HG03469 (cell line): Measurements from ENCODE around the gene SPOCK2.
"Not testable (repeated sequence)": the region's sequence is repeated elsewhere in the genome, so short reads cannot be mapped to it uniquely, and the experiment has no call there.

ENCODE experiments used
- ATAC-seq: cut with Tn5 transposase; IDR thresholded peaks from one replicate; pipeline ENCODE4 v1.9.1; 2021; ENCODE audit warnings: mild to moderate bottlenecking, moderate library complexity, moderate number of reproducible peaks; ENCODE audit not compliant: unreplicated experiment

The SPOCK2 gene

GRCh38 chr10:72032409-72033162 lies 55.8 kb downstream of the SPOCK2 start:
- ATAC-seq, result not testable (repeated sequence)

- ATAC-seq, result no peak
Observed at GRCh38 chr10:72031706-72032105, 56.6 kb downstream of the SPOCK2 start.

DNA sequence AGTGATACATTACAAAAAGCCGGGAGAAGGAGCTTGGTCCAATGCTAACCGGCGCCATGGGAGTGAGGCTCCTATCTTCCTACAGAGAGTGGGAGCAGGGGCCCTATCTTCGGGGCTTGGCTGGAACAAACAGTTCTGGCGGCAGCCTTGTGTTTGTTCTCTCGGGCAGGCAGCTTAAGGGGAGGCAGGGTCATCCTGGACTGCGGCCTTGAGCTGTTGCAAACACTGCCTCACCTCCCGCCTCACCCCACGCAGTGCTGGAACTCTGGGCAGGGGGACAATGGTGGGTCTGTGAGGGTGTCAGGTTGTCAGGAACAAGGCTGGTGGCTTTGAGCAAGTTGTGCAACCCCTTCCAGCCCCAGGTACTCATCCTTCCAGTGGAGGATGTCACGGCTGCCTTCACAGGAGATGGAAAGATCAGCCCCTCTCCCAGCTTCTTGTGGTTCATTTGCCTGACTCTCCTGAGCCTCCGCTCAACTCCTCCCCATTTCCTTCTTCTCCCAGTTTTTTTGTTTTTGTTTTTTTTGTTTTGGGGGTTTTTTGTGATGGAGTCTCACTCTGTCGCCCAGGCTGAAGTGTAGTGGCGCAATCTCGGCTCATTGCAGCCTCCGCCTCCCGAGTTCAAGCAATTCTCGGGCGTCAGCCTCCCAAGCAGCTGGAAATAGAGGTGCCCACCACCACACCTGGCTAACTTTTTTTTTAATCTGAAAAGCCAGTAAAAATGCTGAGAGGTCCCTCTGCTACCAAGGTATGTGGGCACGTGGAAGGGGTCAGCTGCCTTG lies 57.4 kb downstream of the SPOCK2 start:
- no peak for ATAC-seq

DNA sequence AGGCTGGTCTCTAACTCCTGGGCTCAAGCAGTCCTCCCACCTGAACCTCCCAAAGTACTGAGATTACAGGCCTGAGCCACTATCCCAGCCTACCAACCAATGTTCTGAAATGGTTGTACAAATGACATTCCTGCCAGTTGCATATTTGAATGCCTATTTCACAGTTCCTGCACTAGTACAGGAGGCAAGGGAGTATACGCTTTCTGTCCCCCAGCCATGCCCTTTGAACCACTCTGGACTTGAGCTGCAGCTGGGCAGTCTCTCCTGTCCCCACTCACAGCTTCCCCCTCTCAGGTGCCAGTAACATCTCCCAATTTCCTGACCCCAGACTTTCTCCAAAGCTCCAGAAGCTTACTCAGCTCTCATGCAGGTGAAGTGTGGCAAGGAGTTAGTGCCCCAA lies 58.9 kb downstream of the SPOCK2 start:
- ATAC-seq, result no peak

DNA sequence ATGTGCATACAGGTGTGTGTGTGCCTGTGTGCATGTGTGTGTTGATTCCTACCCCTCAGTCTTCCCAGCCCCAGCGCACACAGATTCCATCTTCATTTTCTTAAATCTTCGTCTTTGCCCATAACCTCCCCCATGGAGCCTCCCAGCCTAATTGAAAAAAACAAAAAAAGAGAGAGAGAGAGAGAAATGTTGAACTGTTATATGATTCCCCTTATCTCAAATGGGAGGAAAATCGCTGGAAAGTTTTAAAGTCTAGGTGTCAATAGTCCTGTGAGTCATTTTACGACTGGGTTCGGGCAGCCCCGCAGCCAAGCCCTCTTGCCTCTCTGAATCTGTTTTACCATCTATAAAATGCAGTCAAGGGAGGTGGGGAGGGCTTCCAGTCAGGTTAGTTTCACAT lies 60.9 kb downstream of the SPOCK2 start:
- ATAC-seq, result no peak

- ATAC-seq, result no peak
Observed at GRCh38 chr10:72026278-72027111, 61.9 kb downstream of the SPOCK2 start.

DNA sequence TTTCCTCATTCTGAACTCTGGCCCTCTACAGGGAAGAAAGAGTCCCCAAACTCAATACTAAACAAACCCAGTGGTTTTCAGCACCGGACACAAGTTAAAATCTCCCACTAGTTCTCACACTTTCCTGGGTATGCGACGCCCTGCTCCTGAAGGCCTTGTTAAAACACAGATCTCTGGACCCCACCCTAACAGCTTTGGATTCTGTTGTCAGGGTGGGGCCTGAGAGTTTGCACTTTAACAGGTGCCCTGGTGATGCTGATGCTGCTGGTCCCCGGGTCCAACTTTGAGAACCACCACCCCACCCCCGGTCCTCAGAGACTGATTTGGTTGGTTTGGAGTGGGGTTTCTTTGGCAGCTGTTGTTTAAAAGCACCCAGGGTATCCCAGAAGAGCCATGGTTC lies 62.5 kb downstream of the SPOCK2 start:
- no peak for ATAC-seq

GRCh38 chr10:72025400-72025799 lies 63.0 kb downstream of the SPOCK2 start:
- no peak for ATAC-seq

- ATAC-seq, result no peak
Observed at GRCh38 chr10:72024596-72024995, 63.8 kb downstream of the SPOCK2 start.

DNA sequence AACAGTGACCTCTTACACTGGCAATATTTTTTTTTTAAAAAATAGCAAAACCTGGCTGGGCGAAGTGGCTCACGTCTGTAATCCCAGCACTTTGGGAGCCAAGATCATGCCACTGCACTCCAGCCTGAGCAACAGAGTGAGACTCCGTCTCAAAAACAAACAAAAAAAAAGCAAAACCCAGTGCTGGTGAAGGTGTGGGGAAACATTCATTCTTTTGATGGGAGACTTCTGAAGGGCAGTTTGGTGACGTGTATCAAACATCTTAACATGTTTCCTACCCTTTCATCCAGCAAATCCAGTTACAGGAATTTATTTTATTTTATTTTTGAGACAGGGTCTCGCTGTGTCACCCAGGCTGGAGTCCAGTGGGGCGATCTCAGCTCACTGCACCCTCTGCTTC lies 66.1 kb downstream of the SPOCK2 start:
- no peak for ATAC-seq

GRCh38 chr10:72020914-72021809 lies 67.2 kb downstream of the SPOCK2 start:
- no peak for ATAC-seq

DNA sequence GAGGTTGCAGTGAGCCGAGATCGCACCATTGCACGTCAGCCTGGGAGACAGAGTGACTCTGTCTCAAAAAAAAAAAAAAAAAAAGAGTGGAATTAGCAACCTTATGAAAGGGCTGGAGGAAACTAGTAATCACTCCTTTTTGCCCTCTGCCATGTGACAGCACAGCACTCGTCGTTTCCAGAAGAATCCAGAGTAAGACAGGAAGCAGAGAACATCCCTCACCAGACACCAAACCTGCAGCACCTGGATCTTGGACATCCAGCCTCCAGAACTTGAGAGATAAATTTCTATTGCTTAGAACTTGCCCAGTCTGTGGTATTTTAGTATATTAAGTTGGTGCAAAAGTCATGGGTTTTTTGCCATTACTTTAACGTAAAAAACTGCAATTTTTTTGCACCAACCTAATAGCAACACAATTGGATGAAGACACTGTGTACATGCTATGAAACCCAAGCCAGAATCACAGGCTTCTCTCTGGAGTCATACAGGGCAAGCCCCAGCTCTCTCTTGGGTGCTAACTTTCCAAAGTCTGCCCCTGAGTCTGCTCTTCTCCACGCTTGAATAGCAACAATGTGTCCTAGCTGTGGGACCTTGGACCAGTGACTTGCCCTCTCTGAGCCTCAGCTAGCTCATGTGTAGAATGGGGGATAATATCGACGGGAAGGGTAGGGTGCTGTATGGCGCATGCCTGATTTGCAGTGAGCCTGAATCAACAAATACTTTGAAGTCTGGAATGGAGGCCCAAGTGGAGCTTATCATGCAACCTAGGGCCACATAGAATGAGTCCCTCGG lies 69.1 kb downstream of the SPOCK2 start:
- no peak for ATAC-seq

DNA sequence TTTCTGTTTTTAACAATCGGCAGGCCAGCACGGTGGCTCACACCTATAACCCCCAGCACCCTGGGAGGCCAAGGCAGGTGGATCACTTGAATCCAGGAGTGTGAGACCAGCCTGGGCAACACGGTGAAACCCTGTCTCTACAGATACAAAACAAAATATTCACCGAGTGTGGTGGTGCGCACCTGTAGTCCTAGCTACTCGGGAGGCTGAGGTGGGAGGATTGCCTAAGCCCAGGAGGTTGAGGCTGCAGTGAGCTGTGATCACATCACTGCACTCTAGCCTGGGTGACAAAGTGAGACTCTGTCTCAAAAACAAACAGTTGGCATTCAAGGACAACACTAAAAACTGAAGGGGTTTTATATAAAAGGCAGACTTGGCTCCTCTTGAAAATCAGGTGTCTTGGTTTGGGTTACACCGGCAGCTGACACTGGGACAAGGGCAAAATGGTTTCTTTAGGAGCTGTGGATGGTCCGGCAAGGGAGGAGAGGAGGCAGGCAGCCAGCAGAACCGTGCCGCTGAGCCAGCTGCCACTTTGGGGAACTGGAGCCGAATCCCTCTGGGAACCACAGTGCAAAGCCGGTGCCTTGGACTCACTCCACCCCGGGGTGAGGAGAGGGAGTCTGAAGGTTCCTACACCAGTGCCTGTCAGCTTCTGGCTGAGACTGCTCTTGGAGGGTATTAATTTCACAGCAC lies 71.6 kb downstream of the SPOCK2 start:
- no peak for ATAC-seq

DNA sequence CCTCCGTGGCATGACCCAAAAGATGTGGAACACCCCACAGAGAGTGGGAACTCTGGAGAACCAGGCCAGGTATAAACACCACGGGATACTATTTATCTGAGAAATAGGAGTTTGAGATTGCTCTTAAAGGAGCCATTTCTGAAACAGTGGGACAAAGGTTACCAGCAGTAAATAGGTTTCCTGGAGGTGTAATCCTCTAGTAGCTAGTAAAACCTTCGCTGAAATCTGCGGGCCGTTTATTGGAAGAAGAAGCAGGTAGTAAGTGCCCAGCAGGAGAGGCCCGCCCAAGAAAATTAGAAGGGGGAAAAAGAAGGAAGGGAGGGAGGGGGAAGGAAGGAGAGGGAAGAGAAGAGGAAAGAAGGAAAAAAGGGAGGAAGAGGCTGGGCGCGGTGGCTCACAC lies 72.5 kb downstream of the SPOCK2 start:
- ATAC-seq, result no peak

DNA sequence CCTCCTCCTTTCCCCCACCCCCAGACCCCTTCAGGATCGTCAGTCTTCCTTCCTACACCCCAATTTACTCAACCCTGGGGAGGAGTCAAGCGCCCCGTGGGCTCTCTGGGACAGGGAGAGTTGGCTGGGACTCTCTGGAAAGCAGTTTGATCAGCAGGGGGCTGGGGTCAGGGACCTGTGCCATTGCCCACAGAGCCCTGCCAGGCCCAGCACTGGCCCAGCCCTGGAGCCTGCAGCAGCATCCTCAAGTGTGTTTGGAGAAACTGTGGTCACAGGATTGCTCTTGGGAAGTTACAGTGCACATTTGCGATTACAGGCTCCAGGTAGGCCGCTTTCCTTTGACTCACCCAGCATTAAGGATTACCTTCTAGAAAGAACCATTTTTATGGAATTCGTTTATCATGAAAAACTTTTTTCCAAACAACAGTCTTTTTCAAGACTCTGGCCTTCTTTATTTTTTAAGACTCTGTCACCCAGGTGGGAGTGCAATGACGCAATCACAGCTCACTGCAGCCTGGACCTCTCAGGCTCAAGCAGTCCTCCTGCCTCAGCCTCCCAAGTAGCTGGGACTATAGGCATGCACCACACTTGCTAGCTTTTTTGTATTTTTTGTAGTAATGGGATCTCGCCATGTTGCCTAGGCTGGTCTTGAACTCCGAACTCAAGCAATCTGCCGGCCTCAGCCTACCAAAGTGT lies 73.4 kb downstream of the SPOCK2 start:
- no peak for ATAC-seq

DNA sequence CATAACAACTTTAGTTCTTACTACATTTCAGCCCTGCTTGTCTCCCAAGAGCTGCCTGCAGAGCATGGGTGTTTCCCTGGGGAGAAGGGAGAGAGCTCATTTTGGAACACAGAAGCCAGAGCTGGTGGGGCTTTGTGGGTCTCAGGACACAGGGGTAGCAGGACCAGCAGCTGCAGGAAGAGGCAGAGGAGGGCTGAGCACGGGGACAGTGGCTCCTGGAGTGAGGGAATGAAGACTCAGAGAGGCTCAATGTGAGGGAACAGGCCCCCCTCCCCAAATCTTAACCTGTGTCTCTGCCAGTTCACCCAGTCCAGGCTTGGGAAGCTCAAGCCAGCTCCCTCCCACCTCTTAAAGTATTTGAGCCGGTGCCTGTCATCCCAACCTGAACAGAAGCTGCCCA lies 74.2 kb downstream of the SPOCK2 start:
- no peak for ATAC-seq

GRCh38 chr10:72013202-72013945 lies 75.0 kb downstream of the SPOCK2 start:
- ATAC-seq, result no peak

- no peak for ATAC-seq
Observed at GRCh38 chr10:72012796-72013195, 75.6 kb downstream of the SPOCK2 start.
